ENCODE data around the gene KCNIP1.

KCNIP1 gene

DNA sequence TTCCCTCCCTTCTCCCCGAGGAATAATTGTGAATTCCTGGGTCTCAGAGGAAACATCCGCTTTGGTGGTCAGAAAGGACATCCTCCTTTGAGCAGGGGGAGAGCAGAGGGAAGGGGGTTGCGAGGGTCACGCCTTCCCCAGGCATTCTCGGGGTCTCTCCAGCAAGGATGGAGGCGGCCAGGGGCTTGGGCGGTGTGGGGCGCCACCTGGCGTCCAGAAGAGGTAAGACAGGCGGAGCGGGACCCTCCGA is 129.1 kb downstream of the KCNIP1 start (continued):
- TF ChIP-seq ZNF211 (tag by site-specific recombination; IDR thresholded peaks at IDR 0.05; ENCODE audit: low read depth): no peak
- no peak for TF ChIP-seq ZNF529 (tag by site-specific recombination; IDR thresholded peaks at IDR 0.05; ENCODE audit: insufficient replicate concordance)
- no peak for TF ChIP-seq ZNF768 (tag by site-specific recombination; IDR thresholded peaks at IDR 0.05)
- TF ChIP-seq PRDM1 (tag by site-specific recombination; IDR thresholded peaks at IDR 0.05): no peak
- TF ChIP-seq ZNF660 (tag by site-specific recombination; IDR thresholded peaks at IDR 0.05): no peak
- TF ChIP-seq, protein P1, sequence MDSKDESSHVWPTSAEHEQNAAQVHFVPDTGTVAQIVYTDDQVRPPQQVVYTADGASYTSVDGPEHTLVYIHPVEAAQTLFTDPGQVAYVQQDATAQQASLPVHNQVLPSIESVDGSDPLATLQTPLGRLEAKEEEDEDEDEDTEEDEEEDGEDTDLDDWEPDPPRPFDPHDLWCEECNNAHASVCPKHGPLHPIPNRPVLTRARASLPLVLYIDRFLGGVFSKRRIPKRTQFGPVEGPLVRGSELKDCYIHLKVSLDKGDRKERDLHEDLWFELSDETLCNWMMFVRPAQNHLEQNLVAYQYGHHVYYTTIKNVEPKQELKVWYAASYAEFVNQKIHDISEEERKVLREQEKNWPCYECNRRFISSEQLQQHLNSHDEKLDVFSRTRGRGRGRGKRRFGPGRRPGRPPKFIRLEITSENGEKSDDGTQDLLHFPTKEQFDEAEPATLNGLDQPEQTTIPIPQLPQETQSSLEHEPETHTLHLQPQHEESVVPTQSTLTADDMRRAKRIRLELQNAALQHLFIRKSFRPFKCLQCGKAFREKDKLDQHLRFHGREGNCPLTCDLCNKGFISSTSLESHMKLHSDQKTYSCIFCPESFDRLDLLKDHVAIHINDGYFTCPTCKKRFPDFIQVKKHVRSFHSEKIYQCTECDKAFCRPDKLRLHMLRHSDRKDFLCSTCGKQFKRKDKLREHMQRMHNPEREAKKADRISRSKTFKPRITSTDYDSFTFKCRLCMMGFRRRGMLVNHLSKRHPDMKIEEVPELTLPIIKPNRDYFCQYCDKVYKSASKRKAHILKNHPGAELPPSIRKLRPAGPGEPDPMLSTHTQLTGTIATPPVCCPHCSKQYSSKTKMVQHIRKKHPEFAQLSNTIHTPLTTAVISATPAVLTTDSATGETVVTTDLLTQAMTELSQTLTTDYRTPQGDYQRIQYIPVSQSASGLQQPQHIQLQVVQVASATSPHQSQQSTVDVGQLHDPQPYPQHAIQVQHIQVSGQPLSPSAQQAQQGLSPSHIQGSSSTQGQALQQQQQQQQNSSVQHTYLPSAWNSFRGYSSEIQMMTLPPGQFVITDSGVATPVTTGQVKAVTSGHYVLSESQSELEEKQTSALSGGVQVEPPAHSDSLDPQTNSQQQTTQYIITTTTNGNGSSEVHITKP (tag by site-specific recombination; IDR thresholded peaks at IDR 0.05): peak; percentile 97
- TF ChIP-seq ZNF175 (tag by site-specific recombination; IDR thresholded peaks at IDR 0.05): no peak
- TF ChIP-seq ZNF501 (tag by site-specific recombination; IDR thresholded peaks at IDR 0.05): 0 out of 2 replicates have a peak, but pooled peaks have one; percentile 39
- TF ChIP-seq KLF9 (tag by site-specific recombination; IDR thresholded peaks at IDR 0.05; ENCODE audit: low read depth): peak; percentile 33; the same call in 1 of the 2 replicates
- no peak for TF ChIP-seq ZFP3 (tag by site-specific recombination; IDR thresholded peaks at IDR 0.05; ENCODE audit: low read depth)
- no peak for TF ChIP-seq ZNF138 (tag by site-specific recombination; IDR thresholded peaks at IDR 0.05; ENCODE audit: borderline replicate concordance)
- no peak for TF ChIP-seq GLIS1 (tag by site-specific recombination; IDR thresholded peaks at IDR 0.05)
- TF ChIP-seq ZNF266 (tag by site-specific recombination; IDR thresholded peaks at IDR 0.05; ENCODE audit: low read depth): no peak
- peak; percentile 54; the same call in 1 of the 2 replicates for TF ChIP-seq ZNF391 (tag by site-specific recombination; IDR thresholded peaks at IDR 0.05; ENCODE audit: borderline replicate concordance, low read depth)
- no peak for TF ChIP-seq ZNF623 (tag by site-specific recombination; IDR thresholded peaks at IDR 0.05)
- TF ChIP-seq ZNF701 (tag by site-specific recombination; IDR thresholded peaks at IDR 0.05): 0 out of 2 replicates have a peak, but pooled peaks have one; percentile 12
- no peak for TF ChIP-seq ZNF292 (tag by site-specific recombination; IDR thresholded peaks at IDR 0.05; ENCODE audit: borderline replicate concordance, low read depth)
- peak; percentile 60; the same call in 1 of the 2 replicates for TF ChIP-seq SP7 (tag by site-specific recombination; IDR thresholded peaks at IDR 0.05)
- TF ChIP-seq, protein P2, sequence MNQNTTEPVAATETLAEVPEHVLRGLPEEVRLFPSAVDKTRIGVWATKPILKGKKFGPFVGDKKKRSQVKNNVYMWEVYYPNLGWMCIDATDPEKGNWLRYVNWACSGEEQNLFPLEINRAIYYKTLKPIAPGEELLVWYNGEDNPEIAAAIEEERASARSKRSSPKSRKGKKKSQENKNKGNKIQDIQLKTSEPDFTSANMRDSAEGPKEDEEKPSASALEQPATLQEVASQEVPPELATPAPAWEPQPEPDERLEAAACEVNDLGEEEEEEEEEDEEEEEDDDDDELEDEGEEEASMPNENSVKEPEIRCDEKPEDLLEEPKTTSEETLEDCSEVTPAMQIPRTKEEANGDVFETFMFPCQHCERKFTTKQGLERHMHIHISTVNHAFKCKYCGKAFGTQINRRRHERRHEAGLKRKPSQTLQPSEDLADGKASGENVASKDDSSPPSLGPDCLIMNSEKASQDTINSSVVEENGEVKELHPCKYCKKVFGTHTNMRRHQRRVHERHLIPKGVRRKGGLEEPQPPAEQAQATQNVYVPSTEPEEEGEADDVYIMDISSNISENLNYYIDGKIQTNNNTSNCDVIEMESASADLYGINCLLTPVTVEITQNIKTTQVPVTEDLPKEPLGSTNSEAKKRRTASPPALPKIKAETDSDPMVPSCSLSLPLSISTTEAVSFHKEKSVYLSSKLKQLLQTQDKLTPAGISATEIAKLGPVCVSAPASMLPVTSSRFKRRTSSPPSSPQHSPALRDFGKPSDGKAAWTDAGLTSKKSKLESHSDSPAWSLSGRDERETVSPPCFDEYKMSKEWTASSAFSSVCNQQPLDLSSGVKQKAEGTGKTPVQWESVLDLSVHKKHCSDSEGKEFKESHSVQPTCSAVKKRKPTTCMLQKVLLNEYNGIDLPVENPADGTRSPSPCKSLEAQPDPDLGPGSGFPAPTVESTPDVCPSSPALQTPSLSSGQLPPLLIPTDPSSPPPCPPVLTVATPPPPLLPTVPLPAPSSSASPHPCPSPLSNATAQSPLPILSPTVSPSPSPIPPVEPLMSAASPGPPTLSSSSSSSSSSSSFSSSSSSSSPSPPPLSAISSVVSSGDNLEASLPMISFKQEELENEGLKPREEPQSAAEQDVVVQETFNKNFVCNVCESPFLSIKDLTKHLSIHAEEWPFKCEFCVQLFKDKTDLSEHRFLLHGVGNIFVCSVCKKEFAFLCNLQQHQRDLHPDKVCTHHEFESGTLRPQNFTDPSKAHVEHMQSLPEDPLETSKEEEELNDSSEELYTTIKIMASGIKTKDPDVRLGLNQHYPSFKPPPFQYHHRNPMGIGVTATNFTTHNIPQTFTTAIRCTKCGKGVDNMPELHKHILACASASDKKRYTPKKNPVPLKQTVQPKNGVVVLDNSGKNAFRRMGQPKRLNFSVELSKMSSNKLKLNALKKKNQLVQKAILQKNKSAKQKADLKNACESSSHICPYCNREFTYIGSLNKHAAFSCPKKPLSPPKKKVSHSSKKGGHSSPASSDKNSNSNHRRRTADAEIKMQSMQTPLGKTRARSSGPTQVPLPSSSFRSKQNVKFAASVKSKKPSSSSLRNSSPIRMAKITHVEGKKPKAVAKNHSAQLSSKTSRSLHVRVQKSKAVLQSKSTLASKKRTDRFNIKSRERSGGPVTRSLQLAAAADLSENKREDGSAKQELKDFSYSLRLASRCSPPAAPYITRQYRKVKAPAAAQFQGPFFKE (tag by site-specific recombination; IDR thresholded peaks at IDR 0.05; ENCODE audit: borderline replicate concordance): 0 out of 2 replicates have a peak, but pooled peaks have one; percentile 47
- no peak for TF ChIP-seq ZNF610 (tag by site-specific recombination; IDR thresholded peaks at IDR 0.05; ENCODE audit: borderline replicate concordance)
- no peak for TF ChIP-seq ZNF350 (tag by site-specific recombination; IDR thresholded peaks at IDR 0.05)
- TF ChIP-seq, protein P3, sequence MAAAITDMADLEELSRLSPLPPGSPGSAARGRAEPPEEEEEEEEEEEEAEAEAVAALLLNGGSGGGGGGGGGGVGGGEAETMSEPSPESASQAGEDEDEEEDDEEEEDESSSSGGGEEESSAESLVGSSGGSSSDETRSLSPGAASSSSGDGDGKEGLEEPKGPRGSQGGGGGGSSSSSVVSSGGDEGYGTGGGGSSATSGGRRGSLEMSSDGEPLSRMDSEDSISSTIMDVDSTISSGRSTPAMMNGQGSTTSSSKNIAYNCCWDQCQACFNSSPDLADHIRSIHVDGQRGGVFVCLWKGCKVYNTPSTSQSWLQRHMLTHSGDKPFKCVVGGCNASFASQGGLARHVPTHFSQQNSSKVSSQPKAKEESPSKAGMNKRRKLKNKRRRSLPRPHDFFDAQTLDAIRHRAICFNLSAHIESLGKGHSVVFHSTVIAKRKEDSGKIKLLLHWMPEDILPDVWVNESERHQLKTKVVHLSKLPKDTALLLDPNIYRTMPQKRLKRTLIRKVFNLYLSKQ (tag by site-specific recombination; IDR thresholded peaks at IDR 0.05; ENCODE audit: borderline replicate concordance): no peak
- TF ChIP-seq ZNF37A (tag by site-specific recombination; IDR thresholded peaks at IDR 0.05): no peak
- no peak for TF ChIP-seq HOXD13 (CRISPR knock-in tag; IDR thresholded peaks at IDR 0.05; ENCODE audit: borderline replicate concordance)
- no peak for TF ChIP-seq ZNF544 (tag by site-specific recombination; IDR thresholded peaks at IDR 0.05)
- no peak for TF ChIP-seq ZNF596 (tag by site-specific recombination; IDR thresholded peaks at IDR 0.05)
- TF ChIP-seq ZNF274 (IDR thresholded peaks at IDR 0.05; ENCODE audit: low read length): no peak
- TF ChIP-seq ZNF274 (tag by site-specific recombination; IDR thresholded peaks at IDR 0.05; ENCODE audit: borderline replicate concordance): no peak
- TF ChIP-seq ZNF830 (tag by site-specific recombination; IDR thresholded peaks at IDR 0.05; ENCODE audit: low read depth): no peak
- TF ChIP-seq ZBTB20 (tag by site-specific recombination; IDR thresholded peaks at IDR 0.05): no peak
- TF ChIP-seq SCRT2 (tag by site-specific recombination; IDR thresholded peaks at IDR 0.05): no peak
- no peak for TF ChIP-seq ZNF664 (tag by site-specific recombination; IDR thresholded peaks at IDR 0.05)
- no peak for TF ChIP-seq HOXC10 (CRISPR knock-in tag; IDR thresholded peaks at IDR 0.05)

All from HEK293 (cell line).